Hepatocyte (in vitro differentiated cells): ENCODE measurements around the gene ITPR3.

ENCODE experiments used
- EZH2 ChIP-seq: fragments of 200-600 bp; sonication (generic); IDR thresholded peaks from 2 replicates; pipeline ENCODE4 v1.6.1; 2016; ENCODE audit warnings: antibody characterized with exemption, mild to moderate bottlenecking, borderline replicate concordance
- TF ChIP-seq, protein P1 (sequence below): fragments of 200-600 bp; sonication (generic); IDR thresholded peaks from 2 replicates; pipeline ENCODE4 v1.5.1; 2016; ENCODE audit warnings: antibody characterized with exemption, mild to moderate bottlenecking; ENCODE audit not compliant: poor library complexity

GRCh38 chr6:33586108-33586640 lies 34.9 kb upstream of the ITPR3 start:
- TF ChIP-seq, protein P1, sequence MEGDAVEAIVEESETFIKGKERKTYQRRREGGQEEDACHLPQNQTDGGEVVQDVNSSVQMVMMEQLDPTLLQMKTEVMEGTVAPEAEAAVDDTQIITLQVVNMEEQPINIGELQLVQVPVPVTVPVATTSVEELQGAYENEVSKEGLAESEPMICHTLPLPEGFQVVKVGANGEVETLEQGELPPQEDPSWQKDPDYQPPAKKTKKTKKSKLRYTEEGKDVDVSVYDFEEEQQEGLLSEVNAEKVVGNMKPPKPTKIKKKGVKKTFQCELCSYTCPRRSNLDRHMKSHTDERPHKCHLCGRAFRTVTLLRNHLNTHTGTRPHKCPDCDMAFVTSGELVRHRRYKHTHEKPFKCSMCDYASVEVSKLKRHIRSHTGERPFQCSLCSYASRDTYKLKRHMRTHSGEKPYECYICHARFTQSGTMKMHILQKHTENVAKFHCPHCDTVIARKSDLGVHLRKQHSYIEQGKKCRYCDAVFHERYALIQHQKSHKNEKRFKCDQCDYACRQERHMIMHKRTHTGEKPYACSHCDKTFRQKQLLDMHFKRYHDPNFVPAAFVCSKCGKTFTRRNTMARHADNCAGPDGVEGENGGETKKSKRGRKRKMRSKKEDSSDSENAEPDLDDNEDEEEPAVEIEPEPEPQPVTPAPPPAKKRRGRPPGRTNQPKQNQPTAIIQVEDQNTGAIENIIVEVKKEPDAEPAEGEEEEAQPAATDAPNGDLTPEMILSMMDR: no peak
- TF ChIP-seq EZH2: no peak
